CD4-positive, alpha-beta T cell (primary cell): ENCODE results near the gene TM4SF4. TPM values are rescaled to one million over a fixed set of nuclear protein-coding genes. Genes with fewer than 3 reads are reported as not detected.

Experiments
- ATAC-seq: fragments of 200-7000 bp; cut with Tn5 transposase; one replicate; pipeline ENCODE4 v1.10.0; 2022; ENCODE audit warnings: mild to moderate bottlenecking; ENCODE audit not compliant: poor library complexity
- CTCF ChIA-PET: fragments of 350-600 bp; sonication (Branson Sonifier 250); formaldehyde crosslinking; loops from one replicate; lab custom pipeline; 2021; ENCODE audit warnings: antibody characterized with exemption, inconsistent platforms; lab: Charles Lee
- POLR2A ChIA-PET: fragments of 350-600 bp; sonication (Branson Sonifier 250); formaldehyde crosslinking; loops from one replicate; lab custom pipeline; 2021; ENCODE audit warnings: antibody characterized with exemption, inconsistent platforms; lab: Charles Lee
- DNase-seq, 14 experiments: peaks; one replicate each; pipeline ENCODE4 v3.0.0-alpha.2; 2013 to 2020; ENCODE audit warnings: mixed read lengths in 2 of 14
- H3K27ac ChIP-seq, 2 donors: one replicate each; pipeline versions ENCODE4 v1.5.1 to v1.7.0; 2013; ENCODE audit warnings: low read length in 2 of 2, low read depth in 1 of 2, mild to moderate bottlenecking in 1 of 2
- H3K27me3 ChIP-seq, 2 experiments: 1 replicate in 1 of 2; 2 replicates in 1 of 2; pipeline versions ENCODE4 v1.6.1 to v1.7.0; 2013; ENCODE audit warnings: low read length in 2 of 2, control low read depth in 1 of 2, mild to moderate bottlenecking in 1 of 2, moderate library complexity in 1 of 2; ENCODE audit not compliant: insufficient read depth in 2 of 2, control insufficient read depth in 1 of 2
- H3K36me3 ChIP-seq: one replicate; pipeline ENCODE4 v1.6.1; 2013; ENCODE audit warnings: low read length, control low read depth; ENCODE audit not compliant: insufficient read depth
- H3K4me1 ChIP-seq: one replicate; pipeline ENCODE4 v1.6.1; 2013; ENCODE audit warnings: low read length, control low read depth; ENCODE audit not compliant: insufficient read depth
- H3K4me3 ChIP-seq: one replicate; pipeline ENCODE4 v1.5.1; 2013; ENCODE audit warnings: mild to moderate bottlenecking, low read length, moderate library complexity
- H3K9me3 ChIP-seq, 2 experiments: 1 replicate in 1 of 2; 2 replicates in 1 of 2; pipeline versions ENCODE4 v1.6.1 to v1.7.0; 2013; ENCODE audit warnings: low read length in 2 of 2, mild to moderate bottlenecking in 2 of 2, control low read depth in 1 of 2, moderate library complexity in 1 of 2; ENCODE audit not compliant: control insufficient read depth in 1 of 2, insufficient read depth in 1 of 2
- H3K27ac Mint-ChIP-seq: one replicate; pipeline ENCODE4 v1.8.0; 2020; ENCODE audit warnings: mixed read lengths
- H3K27me3 Mint-ChIP-seq: one replicate; pipeline ENCODE4 v1.8.0; 2021; ENCODE audit warnings: mixed read lengths
- H3K36me3 Mint-ChIP-seq: one replicate; pipeline ENCODE4 v1.8.0; 2021; ENCODE audit warnings: low read depth, mixed read lengths
- H3K4me1 Mint-ChIP-seq: one replicate; pipeline ENCODE4 v1.8.0; 2021; ENCODE audit warnings: low read depth, mixed read lengths
- H3K4me3 Mint-ChIP-seq: one replicate; pipeline ENCODE4 v1.8.0; 2020; ENCODE audit warnings: mild to moderate bottlenecking, mixed read lengths
- H3K9me3 Mint-ChIP-seq: one replicate; pipeline ENCODE4 v1.8.0; 2020; ENCODE audit warnings: mixed read lengths
- intact Hi-C, 2 experiments: fragments of 100-400 bp; cut with DNase I in 1 of 2; cut with micrococcal nuclease in 1 of 2; formaldehyde crosslinking; loops; one replicate each; pipeline versions ENCODE4 v1.15.1 to v1.9.0; 2023 to 2025; cut with DNase I, micrococcal nuclease
- total RNA-seq, 174 experiments: library from RNA in 2 of 174; stranded (reverse) in 2 of 174; gene quantifications; one replicate each; pipeline ENCODE4 v1.2.3 and lab custom pipeline; 2021 to 2026
- TF ChIP-seq, protein P1 (sequence below): fragments of 200-600 bp; IDR thresholded peaks from one replicate; pipeline ENCODE4 v1.8.0; 2022; ENCODE audit warnings: antibody characterized with exemption, mild to moderate bottlenecking

TM4SF4 gene
- total RNA-seq, 2 experiments from 2014 or later = not detected

DNA sequence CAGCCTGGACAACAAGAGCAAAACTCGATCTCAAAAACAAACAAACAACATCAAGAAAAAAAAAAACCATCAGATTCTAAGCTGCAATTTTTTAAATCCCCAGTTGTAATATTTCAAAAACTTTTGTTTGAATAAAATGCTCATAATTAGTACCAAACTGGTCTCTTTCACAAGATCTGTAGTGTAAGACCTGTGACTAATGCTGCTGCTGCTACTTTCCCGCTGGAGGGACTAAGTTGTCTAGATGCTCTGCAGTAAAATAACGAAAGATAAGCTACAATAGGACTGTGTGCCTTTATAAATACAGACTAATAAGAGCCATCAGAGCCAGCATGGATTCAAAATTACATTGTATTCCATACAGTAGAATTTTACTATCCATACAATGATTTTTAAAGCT, 45.4 kb downstream of the TM4SF4 start:
- no peaks in the 10 kb centered on the region for H3K36me3 ChIP-seq
- TF ChIP-seq, protein P1, sequence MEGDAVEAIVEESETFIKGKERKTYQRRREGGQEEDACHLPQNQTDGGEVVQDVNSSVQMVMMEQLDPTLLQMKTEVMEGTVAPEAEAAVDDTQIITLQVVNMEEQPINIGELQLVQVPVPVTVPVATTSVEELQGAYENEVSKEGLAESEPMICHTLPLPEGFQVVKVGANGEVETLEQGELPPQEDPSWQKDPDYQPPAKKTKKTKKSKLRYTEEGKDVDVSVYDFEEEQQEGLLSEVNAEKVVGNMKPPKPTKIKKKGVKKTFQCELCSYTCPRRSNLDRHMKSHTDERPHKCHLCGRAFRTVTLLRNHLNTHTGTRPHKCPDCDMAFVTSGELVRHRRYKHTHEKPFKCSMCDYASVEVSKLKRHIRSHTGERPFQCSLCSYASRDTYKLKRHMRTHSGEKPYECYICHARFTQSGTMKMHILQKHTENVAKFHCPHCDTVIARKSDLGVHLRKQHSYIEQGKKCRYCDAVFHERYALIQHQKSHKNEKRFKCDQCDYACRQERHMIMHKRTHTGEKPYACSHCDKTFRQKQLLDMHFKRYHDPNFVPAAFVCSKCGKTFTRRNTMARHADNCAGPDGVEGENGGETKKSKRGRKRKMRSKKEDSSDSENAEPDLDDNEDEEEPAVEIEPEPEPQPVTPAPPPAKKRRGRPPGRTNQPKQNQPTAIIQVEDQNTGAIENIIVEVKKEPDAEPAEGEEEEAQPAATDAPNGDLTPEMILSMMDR = no peak
- no peaks in the 10 kb centered on the region for H3K9me3 ChIP-seq
- peaks cover 0 to 3% of the 10 kb centered on the region in 2 experiments for H3K27me3 ChIP-seq
- no peaks in the 10 kb centered on the region for H3K4me1 ChIP-seq
- Mint-ChIP-seq H3K27ac (no peak overlapping the region), H3K4me1 (no peaks in the 10 kb centered on the region), H3K4me3 (no peak overlapping the region), H3K36me3 (no peaks in the 10 kb centered on the region), H3K27me3 (peaks cover 8% of the 10 kb centered on the region), H3K9me3 (no peaks in the 10 kb centered on the region)
- ChIA-PET CTCF (no interaction called here), POLR2A (no interaction called here)
- no peak overlapping the region for H3K27ac ChIP-seq
- H3K4me3 ChIP-seq = no peak overlapping the region
- no peak for DNase-seq
- no peak for ATAC-seq
- intact Hi-C loops = loop anchor here in 1 of 2 experiments (10.0 kb wide), 1 partner anchor 195 kb away; no protein-coding TSS in a partner anchor

DNA sequence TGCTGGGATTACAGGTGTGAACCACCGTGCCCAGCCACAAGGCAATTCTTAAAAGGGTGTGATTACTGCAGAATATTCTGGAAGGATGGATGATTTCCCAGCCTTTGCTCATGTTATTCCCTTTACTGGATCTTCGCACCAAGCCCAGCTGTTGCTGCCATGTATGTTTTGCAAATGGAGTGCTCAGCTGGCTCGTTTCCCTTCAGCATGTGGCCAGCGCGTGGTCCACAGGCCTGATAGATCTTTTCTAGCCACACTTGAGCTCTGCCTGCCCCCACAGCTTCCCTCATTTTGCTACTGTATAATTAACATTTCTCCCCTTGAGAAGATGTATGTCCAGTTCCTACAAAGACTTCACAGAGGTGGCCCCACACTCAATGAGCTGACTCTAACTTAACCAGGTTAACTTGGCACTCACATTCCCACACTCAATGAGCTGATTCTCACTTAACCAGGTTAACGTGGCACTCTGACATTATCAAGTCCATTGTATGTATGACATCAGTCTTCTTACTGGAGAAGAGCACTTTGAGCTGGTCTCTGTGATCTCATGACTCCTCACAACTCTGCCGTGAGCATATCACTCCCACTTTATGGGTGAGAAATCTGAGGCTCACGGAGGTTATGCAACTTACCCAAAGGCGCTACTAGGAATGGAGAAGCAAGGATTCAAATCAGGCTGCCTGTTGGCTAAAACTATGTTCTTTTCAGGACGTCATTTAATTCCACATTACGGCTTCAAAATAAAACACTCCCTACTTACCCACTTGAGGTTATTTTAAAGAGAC, 49.2 kb downstream of the TM4SF4 start:
- no peaks in the 10 kb centered on the region for H3K4me1 ChIP-seq
- no peaks in the 10 kb centered on the region for H3K36me3 ChIP-seq
- ChIA-PET POLR2A (no interaction called here), CTCF (no interaction called here)
- DNase-seq (no peak), ATAC-seq (no peak)
- Mint-ChIP-seq H3K9me3 (no peaks in the 10 kb centered on the region), H3K4me3 (no peak overlapping the region), H3K27ac (no peak overlapping the region), H3K27me3 (peaks cover 4% of the 10 kb centered on the region), H3K4me1 (no peaks in the 10 kb centered on the region), H3K36me3 (no peaks in the 10 kb centered on the region)
- H3K4me3 ChIP-seq = no peak overlapping the region
- TF ChIP-seq, protein P1 = no peak
- H3K27ac ChIP-seq = no peak overlapping the region
- H3K27me3 ChIP-seq = no peaks in the 10 kb centered on the region
- no peaks in the 10 kb centered on the region for H3K9me3 ChIP-seq
- intact Hi-C loops = loop anchor here in 1 of 2 experiments (1.0 kb wide), 1 partner anchor 15 kb away; no protein-coding TSS in a partner anchor

DNA sequence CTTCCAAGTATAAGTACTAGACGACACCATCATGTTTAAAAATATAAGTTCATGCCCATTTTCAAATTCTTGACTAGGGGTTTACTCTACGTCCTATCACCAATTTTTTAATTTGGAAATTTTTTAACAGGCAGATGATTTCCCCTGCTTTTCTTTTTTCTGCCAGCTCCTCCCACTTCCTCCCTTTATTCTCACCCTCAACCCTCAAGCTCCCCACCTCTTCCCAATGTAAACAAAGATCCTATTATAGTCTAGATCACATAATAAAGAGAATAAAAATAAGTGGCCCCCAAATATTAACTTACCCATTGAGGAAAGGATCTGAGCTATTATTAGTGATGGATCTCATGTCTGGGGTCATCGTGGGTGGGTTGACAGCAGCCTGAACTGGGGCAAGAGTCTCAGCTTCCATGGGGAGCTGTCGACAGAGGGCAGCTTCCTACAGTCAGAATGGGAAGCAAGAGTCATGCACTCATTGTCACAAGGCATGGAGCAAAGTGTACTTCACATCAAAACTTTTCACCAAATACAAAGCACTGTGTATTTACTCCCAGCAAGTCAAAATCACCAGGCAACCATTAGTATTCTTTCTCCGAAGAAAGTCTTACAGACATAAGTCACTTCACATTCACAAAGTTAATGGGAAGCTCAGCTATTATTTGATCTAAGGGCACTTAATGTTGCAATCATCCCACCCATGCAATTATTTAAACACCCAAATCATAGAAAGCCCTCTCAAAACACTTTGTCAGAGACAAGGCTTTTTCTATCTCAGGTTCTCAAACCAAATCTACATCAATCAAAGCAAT, 53.2 kb downstream of the TM4SF4 start:
- H3K27me3 Mint-ChIP-seq = peaks cover 4% of the 10 kb centered on the region
- H3K36me3 Mint-ChIP-seq = no peaks in the 10 kb centered on the region
- no peak overlapping the region for H3K27ac Mint-ChIP-seq
- H3K4me1 Mint-ChIP-seq = no peaks in the 10 kb centered on the region
- DNase-seq (peak in 1 of 14 experiments; percentile 8), ATAC-seq (no peak)
- Histone ChIP-seq H3K4me1 (no peaks in the 10 kb centered on the region), H3K9me3 (no peaks in the 10 kb centered on the region), H3K4me3 (no peak overlapping the region), H3K27me3 (no peaks in the 10 kb centered on the region), H3K36me3 (no peaks in the 10 kb centered on the region), H3K27ac (no peak overlapping the region)
- POLR2A ChIA-PET = no interaction called here
- CTCF ChIA-PET = no interaction called here
- H3K9me3 Mint-ChIP-seq = no peaks in the 10 kb centered on the region
- intact Hi-C loops = no loop called here
- H3K4me3 Mint-ChIP-seq = no peak overlapping the region
- TF ChIP-seq, protein P1 = no peak
